GM12878 (cell line): Measurements from ENCODE around the gene HMGXB4. TPM values are rescaled to one million over a fixed set of nuclear protein-coding genes. Genes with fewer than 3 reads are reported as not detected.
A peak's percentile ranks its signal among the peaks of the same experiment; 100 is the strongest.

Experiments used
- BHLHE40 ChIP-seq, 2 experiments: fragments of 450-650 bp in 1 of 2; IDR thresholded peaks; 2 replicates each; pipeline ENCODE4 v1.6.1; 2011 to 2017; ENCODE audit warnings: low read depth in 2 of 2, borderline replicate concordance in 1 of 2, improper control_type of control experiment in 1 of 2, low read length in 1 of 2, mild to moderate bottlenecking in 1 of 2
- BRCA1 ChIP-seq: IDR thresholded peaks from 2 replicates; pipeline ENCODE4 v1.6.1; 2011; ENCODE audit warnings: low read depth, low read length, improper control_type of control experiment
- CEBPB ChIP-seq, 2 experiments: fragments of 150-350 bp in 1 of 2; IDR thresholded peaks; 2 replicates each; pipeline ENCODE4 v1.6.1; 2012 to 2014; ENCODE audit warnings: low read depth in 2 of 2, low read length in 2 of 2, borderline replicate concordance in 1 of 2, inconsistent platforms in 1 of 2
- CHD2 ChIP-seq: IDR thresholded peaks from 2 replicates; pipeline ENCODE4 v1.6.1; 2011; ENCODE audit warnings: low read depth, low read length, improper control_type of control experiment, borderline replicate concordance
- CREM ChIP-seq: IDR thresholded peaks from 2 replicates; pipeline ENCODE4 v1.6.1; 2014; ENCODE audit warnings: antibody characterized with exemption, low read depth
- EP300 ChIP-seq, 2 experiments: fragments of 150-350 bp in 1 of 2; IDR thresholded peaks; 2 replicates each; pipeline ENCODE4 v1.6.1; 2011 to 2012; ENCODE audit warnings: low read depth in 2 of 2, low read length in 2 of 2, borderline replicate concordance in 1 of 2, improper control_type of control experiment in 1 of 2, inconsistent platforms in 1 of 2; ENCODE audit not compliant: control insufficient read depth in 1 of 2
- EZH2 ChIP-seq: IDR thresholded peaks from 2 replicates; pipeline ENCODE4 v1.6.1; 2012; ENCODE audit warnings: low read depth, mild to moderate bottlenecking, control low read depth, inconsistent platforms, low read length, borderline replicate concordance; ENCODE audit not compliant: control insufficient read depth
- FOS ChIP-seq: IDR thresholded peaks from 3 replicates; pipeline ENCODE4 v1.6.1; 2011; ENCODE audit warnings: borderline replicate concordance; ENCODE audit not compliant: insufficient read length; ENCODE audit errors: extremely low read depth
- MYB ChIP-seq: fragments of 150-350 bp; IDR thresholded peaks from 2 replicates; pipeline ENCODE4 v1.6.1; 2014; ENCODE audit warnings: mild to moderate bottlenecking, low read depth, low read length, borderline replicate concordance
- PAX8 ChIP-seq: fragments of 450-650 bp; IDR thresholded peaks from 2 replicates; pipeline ENCODE4 v1.6.1; 2017; ENCODE audit warnings: mild to moderate bottlenecking, moderate library complexity
- RAD21 ChIP-seq: IDR thresholded peaks from 2 replicates; pipeline ENCODE4 v1.6.1; 2011; ENCODE audit warnings: mild to moderate bottlenecking, low read depth, low read length, moderate library complexity; ENCODE audit not compliant: insufficient read depth
- SRF ChIP-seq, 2 experiments: IDR thresholded peaks; 2 replicates each; pipeline ENCODE4 v1.6.1; 2011; ENCODE audit warnings: low read depth in 2 of 2, low read length in 2 of 2, mild to moderate bottlenecking in 1 of 2, moderate library complexity in 1 of 2
- YY1 ChIP-seq: IDR thresholded peaks from 2 replicates; pipeline ENCODE4 v1.6.1; 2011; ENCODE audit warnings: low read depth, mild to moderate bottlenecking, low read length
- polyA plus RNA-seq, 11 experiments: library from polyadenylated mRNA; depleted of rRNA in 4 of 11; unstranded in 6 of 11; stranded (reverse) in 5 of 11; fragments of >200 nt; fragmentation: Nextera tagmentation in 4 of 11; fragmentation: Illumina TruSeq in 1 of 11; extraction: Ambion mirVana in 4 of 11; extraction: Trizol in 1 of 11; gene quantifications; 1 replicate in 1 of 11; 2 replicates in 10 of 11; pipeline versions ENCODE4 v1.2.1 to v1.2.3, GENCODE V29; 2011 to 2016; ENCODE audit warnings: inconsistent platforms in 2 of 11, missing spikeins in 2 of 11, low read depth in 1 of 11
- total RNA-seq, 4 experiments: library from RNA; depleted of rRNA in 3 of 4; stranded (reverse); fragments of >200 nt in 3 of 4; fragmentation: Illumina TruSeq in 1 of 4; extraction: Trizol in 1 of 4; gene quantifications; 2 replicates each; pipeline versions ENCODE4 v1.2.1 to v1.2.3, GENCODE V29; 2013 to 2021
- TF ChIP-seq, protein P1 (sequence below): fragments of 450-650 bp; IDR thresholded peaks from 2 replicates; pipeline ENCODE4 v1.6.1; 2016; ENCODE audit warnings: mild to moderate bottlenecking
- TF ChIP-seq, protein P2 (sequence below): IDR thresholded peaks from 2 replicates; pipeline ENCODE4 v1.6.1; 2012; ENCODE audit warnings: low read depth, low read length, improper control_type of control experiment
- TF ChIP-seq, protein P3 (sequence below), 3 experiments: IDR thresholded peaks in 2 of 3; conservative IDR thresholded peaks in 1 of 3; 2 replicates each; pipeline ENCODE4 v1.5.1; 2011; ENCODE audit warnings: low read depth in 3 of 3, low read length in 3 of 3, mild to moderate bottlenecking in 3 of 3, control low read depth in 2 of 3, moderate library complexity in 2 of 3, inconsistent platforms in 1 of 3, mixed read lengths in 1 of 3; ENCODE audit not compliant: control insufficient read depth in 2 of 3, insufficient read depth in 1 of 3; ENCODE audit errors: extremely low read depth in 1 of 3
- TF ChIP-seq, protein P4 (sequence below): fragments of 450-650 bp; IDR thresholded peaks from 2 replicates; pipeline ENCODE4 v1.6.1; 2017; ENCODE audit warnings: mild to moderate bottlenecking, moderate library complexity

HMGXB4 gene
- total and polyA plus RNA-seq, 10 of the 15 experiments (the other 5 are each of a cell fraction or from before 2014, with no cell fraction given), result 15.5 to 44.5 (median 24.9) TPM

DNA sequence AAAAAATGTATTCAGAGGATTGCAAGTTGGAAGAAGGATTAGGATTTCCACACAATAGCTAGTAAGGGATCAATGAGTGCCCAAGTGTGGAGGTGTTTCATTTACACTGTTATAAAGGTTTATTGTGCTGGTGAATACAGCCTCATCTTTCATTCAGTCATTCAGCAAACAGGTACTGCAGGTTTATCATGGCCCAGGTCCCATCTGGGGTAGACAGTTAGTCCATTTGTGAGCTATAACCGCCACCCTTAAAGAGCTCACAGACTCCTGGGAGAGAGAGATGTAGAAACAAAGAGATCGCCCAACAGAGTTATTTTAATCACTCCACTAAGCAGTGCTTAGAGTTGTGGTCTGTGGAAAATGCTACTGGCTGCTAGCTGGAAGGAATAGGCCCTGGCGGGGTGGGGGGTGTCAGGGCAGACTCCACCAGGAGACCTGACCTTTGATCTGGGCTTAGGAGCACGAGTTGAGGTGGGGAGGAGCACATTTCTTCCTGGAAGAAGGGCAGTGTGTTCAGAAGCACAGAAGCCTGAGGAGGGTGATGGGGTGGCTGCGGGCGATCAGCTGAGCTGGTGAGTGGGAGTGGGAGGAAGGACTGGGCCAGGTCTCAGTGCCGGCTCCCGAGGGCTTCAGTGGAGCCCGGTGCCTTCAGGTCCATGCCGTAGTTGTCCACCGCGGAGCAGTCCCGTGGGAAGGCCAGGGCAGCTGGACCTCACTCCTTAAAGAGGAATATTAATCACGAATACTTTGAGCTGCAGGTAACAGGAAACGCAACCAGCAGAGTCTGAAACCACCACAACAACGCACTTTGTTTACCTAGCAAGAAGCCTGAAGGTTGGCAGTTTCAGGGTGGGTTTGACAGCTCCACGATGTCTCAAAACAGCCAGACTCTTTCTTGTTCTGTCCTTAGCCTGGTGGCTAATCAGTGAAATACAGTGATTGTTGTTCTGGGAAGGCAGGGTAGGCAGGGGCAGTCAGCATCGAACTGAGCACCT, 53.6 kb downstream of the HMGXB4 start (continued):
- TF ChIP-seq, protein P1, sequence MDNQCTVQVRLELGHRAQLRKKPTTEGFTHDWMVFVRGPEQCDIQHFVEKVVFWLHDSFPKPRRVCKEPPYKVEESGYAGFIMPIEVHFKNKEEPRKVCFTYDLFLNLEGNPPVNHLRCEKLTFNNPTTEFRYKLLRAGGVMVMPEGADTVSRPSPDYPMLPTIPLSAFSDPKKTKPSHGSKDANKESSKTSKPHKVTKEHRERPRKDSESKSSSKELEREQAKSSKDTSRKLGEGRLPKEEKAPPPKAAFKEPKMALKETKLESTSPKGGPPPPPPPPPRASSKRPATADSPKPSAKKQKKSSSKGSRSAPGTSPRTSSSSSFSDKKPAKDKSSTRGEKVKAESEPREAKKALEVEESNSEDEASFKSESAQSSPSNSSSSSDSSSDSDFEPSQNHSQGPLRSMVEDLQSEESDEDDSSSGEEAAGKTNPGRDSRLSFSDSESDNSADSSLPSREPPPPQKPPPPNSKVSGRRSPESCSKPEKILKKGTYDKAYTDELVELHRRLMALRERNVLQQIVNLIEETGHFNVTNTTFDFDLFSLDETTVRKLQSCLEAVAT, result peak; percentile 31; the same call in 1 of the 2 replicates
- TF ChIP-seq CEBPB (IDR thresholded peaks at IDR 0.05; ENCODE audit: borderline replicate concordance in 1 of 2, low read depth in 2 of 2, low read length in 2 of 2) (no peak), CREM (0 out of 2 replicates have a peak, but pooled peaks have one; percentile 12), YY1 (no peak), RAD21 (no peak), MYB (no peak), EP300 (IDR thresholded peaks at IDR 0.05; ENCODE audit: borderline replicate concordance in 1 of 2, control insufficient read depth in 1 of 2, low read depth in 2 of 2, low read length in 2 of 2) (0 out of 4 replicates have a peak, but pooled peaks of 1 of the 2 experiments have one; percentile 23), SRF (IDR thresholded peaks at IDR 0.05; ENCODE audit: low read depth in 2 of 2, low read length in 2 of 2) (no peak), PAX8 (no peak), BRCA1 (no peak), BHLHE40 (IDR thresholded peaks at IDR 0.05; ENCODE audit: borderline replicate concordance in 1 of 2, low read depth in 2 of 2, low read length in 1 of 2) (peak; percentile 37 to 45; a peak in 1 of 4 replicates), FOS (no peak), CHD2 (0 out of 2 replicates have a peak, but pooled peaks have one; percentile 22), EZH2 (no peak)
- TF ChIP-seq, protein P2, sequence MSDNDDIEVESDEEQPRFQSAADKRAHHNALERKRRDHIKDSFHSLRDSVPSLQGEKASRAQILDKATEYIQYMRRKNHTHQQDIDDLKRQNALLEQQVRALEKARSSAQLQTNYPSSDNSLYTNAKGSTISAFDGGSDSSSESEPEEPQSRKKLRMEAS, result no peak
- TF ChIP-seq, protein P3, sequence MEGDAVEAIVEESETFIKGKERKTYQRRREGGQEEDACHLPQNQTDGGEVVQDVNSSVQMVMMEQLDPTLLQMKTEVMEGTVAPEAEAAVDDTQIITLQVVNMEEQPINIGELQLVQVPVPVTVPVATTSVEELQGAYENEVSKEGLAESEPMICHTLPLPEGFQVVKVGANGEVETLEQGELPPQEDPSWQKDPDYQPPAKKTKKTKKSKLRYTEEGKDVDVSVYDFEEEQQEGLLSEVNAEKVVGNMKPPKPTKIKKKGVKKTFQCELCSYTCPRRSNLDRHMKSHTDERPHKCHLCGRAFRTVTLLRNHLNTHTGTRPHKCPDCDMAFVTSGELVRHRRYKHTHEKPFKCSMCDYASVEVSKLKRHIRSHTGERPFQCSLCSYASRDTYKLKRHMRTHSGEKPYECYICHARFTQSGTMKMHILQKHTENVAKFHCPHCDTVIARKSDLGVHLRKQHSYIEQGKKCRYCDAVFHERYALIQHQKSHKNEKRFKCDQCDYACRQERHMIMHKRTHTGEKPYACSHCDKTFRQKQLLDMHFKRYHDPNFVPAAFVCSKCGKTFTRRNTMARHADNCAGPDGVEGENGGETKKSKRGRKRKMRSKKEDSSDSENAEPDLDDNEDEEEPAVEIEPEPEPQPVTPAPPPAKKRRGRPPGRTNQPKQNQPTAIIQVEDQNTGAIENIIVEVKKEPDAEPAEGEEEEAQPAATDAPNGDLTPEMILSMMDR (IDR thresholded peaks at IDR 0.05 in 2 of 3, conservative IDR thresholded peaks at IDR 0.05 in 1 of 3; ENCODE audit: control insufficient read depth in 2 of 3, extremely low read depth in 1 of 3, insufficient read depth in 1 of 3, low read depth in 3 of 3, low read length in 3 of 3), result peak in 1 of 3 experiments; percentile 11; a peak in 2 of 6 replicates
- TF ChIP-seq, protein P4, sequence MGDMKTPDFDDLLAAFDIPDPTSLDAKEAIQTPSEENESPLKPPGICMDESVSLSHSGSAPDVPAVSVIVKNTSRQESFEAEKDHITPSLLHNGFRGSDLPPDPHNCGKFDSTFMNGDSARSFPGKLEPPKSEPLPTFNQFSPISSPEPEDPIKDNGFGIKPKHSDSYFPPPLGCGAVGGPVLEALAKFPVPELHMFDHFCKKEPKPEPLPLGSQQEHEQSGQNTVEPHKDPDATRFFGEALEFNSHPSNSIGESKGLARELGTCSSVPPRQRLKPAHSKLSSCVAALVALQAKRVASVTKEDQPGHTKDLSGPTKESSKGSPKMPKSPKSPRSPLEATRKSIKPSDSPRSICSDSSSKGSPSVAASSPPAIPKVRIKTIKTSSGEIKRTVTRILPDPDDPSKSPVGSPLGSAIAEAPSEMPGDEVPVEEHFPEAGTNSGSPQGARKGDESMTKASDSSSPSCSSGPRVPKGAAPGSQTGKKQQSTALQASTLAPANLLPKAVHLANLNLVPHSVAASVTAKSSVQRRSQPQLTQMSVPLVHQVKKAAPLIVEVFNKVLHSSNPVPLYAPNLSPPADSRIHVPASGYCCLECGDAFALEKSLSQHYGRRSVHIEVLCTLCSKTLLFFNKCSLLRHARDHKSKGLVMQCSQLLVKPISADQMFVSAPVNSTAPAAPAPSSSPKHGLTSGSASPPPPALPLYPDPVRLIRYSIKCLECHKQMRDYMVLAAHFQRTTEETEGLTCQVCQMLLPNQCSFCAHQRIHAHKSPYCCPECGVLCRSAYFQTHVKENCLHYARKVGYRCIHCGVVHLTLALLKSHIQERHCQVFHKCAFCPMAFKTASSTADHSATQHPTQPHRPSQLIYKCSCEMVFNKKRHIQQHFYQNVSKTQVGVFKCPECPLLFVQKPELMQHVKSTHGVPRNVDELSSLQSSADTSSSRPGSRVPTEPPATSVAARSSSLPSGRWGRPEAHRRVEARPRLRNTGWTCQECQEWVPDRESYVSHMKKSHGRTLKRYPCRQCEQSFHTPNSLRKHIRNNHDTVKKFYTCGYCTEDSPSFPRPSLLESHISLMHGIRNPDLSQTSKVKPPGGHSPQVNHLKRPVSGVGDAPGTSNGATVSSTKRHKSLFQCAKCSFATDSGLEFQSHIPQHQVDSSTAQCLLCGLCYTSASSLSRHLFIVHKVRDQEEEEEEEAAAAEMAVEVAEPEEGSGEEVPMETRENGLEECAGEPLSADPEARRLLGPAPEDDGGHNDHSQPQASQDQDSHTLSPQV, result no peak
